Vagina (tissue), 2 donors: Measurements from ENCODE around the gene ODF4.

Experiments
- POLR2A ChIP-seq, 2 donors: fragments of 450-650 bp; IDR thresholded peaks; one replicate each; pipeline ENCODE4 v1.6.1; 2017; ENCODE audit warnings: antibody characterized with exemption in 2 of 2, mild to moderate bottlenecking in 2 of 2, moderate library complexity in 2 of 2
- POLR2AphosphoS5 ChIP-seq, 2 donors: sonication (generic); formaldehyde crosslinking; IDR thresholded peaks; one replicate each; pipeline ENCODE4 v1.9.0; 2017; ENCODE audit warnings: antibody characterized with exemption in 2 of 2, mild to moderate bottlenecking in 2 of 2, low read depth in 1 of 2; ENCODE audit not compliant: insufficient read depth in 1 of 2
- TF ChIP-seq, protein P1 (sequence below), 3 experiments: fragments of 450-650 bp in 2 of 3; fragments of 200-600 bp in 1 of 3; sonication (generic) in 1 of 3; IDR thresholded peaks; one replicate each; pipeline ENCODE4 v1.5.1; 2017 to 2019; ENCODE audit warnings: antibody characterized with exemption in 3 of 3, mild to moderate bottlenecking in 2 of 3, moderate library complexity in 2 of 3

DNA sequence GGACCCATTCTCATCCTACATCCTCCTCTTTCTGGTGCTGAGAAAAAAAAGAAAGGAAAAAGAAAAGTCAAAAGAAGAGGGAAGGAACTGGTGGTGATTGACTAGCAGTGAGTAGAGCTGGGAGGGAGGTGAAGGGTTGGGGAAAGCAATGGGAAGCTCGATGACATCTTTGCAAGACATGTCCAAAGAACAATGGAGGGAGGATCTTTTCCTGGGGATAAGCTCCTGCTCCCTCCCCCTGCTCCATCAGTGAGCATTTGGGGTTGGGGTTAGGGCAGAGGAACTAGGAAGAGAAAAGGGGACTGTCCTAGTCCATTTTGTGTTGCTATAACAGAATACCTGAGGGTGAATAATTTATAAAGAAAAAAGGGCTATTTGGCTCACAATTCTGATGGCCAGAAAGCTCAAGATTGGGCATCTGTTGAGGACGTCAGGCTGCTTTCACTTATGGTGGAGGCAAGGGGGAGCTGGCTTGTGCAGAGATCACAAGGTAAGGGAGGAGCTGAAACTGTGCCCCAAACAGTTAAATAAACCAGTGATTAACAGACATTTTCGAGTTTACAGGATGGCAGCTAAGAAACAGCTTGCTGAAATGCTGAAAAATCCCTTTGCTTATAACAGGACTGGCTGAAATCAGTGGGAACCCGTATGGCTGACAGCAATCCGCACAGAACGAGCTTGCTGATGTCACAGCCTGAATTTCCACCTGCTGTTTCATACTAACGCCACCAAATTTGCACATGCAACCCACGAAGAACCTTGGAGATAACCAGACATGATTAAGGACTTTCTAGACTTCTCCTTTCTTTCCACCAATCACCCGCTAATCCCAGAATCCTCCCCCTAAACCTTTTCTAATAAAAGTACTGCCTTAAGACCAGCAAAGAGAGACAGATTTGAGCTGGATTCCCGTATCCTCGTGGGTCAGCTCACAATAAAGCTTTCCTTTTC is 1.6 kb upstream of the ODF4 start:
- TF ChIP-seq, protein P1, sequence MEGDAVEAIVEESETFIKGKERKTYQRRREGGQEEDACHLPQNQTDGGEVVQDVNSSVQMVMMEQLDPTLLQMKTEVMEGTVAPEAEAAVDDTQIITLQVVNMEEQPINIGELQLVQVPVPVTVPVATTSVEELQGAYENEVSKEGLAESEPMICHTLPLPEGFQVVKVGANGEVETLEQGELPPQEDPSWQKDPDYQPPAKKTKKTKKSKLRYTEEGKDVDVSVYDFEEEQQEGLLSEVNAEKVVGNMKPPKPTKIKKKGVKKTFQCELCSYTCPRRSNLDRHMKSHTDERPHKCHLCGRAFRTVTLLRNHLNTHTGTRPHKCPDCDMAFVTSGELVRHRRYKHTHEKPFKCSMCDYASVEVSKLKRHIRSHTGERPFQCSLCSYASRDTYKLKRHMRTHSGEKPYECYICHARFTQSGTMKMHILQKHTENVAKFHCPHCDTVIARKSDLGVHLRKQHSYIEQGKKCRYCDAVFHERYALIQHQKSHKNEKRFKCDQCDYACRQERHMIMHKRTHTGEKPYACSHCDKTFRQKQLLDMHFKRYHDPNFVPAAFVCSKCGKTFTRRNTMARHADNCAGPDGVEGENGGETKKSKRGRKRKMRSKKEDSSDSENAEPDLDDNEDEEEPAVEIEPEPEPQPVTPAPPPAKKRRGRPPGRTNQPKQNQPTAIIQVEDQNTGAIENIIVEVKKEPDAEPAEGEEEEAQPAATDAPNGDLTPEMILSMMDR (IDR thresholded peaks at IDR 0.05), result no peak
- no peak for TF ChIP-seq POLR2A (IDR thresholded peaks at IDR 0.05)
- no peak for TF ChIP-seq POLR2AphosphoS5 (IDR thresholded peaks at IDR 0.05; ENCODE audit: insufficient read depth in 1 of 2, low read depth in 1 of 2)
